ENCODE data around the gene PLB1. TPM values are rescaled to one million over a fixed set of nuclear protein-coding genes. Genes with fewer than 3 reads are reported as not detected.

Gene PLB1
- total RNA-seq, 2 experiments from 2014 or later: 1.3 to 1.6 TPM

GRCh38 chr2:28487258-28487657 is 8.6 kb upstream of the PLB1 start:
- no peaks in the 10 kb centered on the region for H3K4me1 Mint-ChIP-seq (ENCODE audit: low read depth)
- no peak overlapping the region for H3K27ac Mint-ChIP-seq
- Histone ChIP-seq H3K9me3 (ENCODE audit: control insufficient read depth in 1 of 2, insufficient read depth in 1 of 2, low read length in 2 of 2) (no peaks in the 10 kb centered on the region), H3K27ac (ENCODE audit: low read depth in 1 of 2, low read length in 2 of 2) (no peak overlapping the region), H3K27me3 (ENCODE audit: control insufficient read depth in 1 of 2, insufficient read depth in 2 of 2, low read length in 2 of 2) (no peaks in the 10 kb centered on the region), H3K4me3 (ENCODE audit: low read length) (no peak overlapping the region), H3K4me1 (ENCODE audit: insufficient read depth, low read length) (no peaks in the 10 kb centered on the region), H3K36me3 (ENCODE audit: insufficient read depth, low read length) (no peaks in the 10 kb centered on the region)
- H3K4me3 Mint-ChIP-seq: no peak overlapping the region
- no peaks in the 10 kb centered on the region for H3K9me3 Mint-ChIP-seq
- DNase-seq (no peak), ATAC-seq (ENCODE audit: poor library complexity) (no peak)
- POLR2A ChIA-PET: no interaction called here
- CTCF ChIA-PET: no interaction called here
- H3K27me3 Mint-ChIP-seq: no peaks in the 10 kb centered on the region
- no peak for TF ChIP-seq CTCF (IDR thresholded peaks at IDR 0.05)
- no peaks in the 10 kb centered on the region for H3K36me3 Mint-ChIP-seq (ENCODE audit: low read depth)
- intact Hi-C loops (cut with DNase I, micrococcal nuclease): no loop called here

GRCh38 chr2:28488083-28488830 is 7.6 kb upstream of the PLB1 start:
- Mint-ChIP-seq H3K4me1 (ENCODE audit: low read depth) (no peaks in the 10 kb centered on the region), H3K4me3 (no peak overlapping the region), H3K36me3 (ENCODE audit: low read depth) (no peaks in the 10 kb centered on the region), H3K9me3 (no peaks in the 10 kb centered on the region), H3K27me3 (no peaks in the 10 kb centered on the region), H3K27ac (no peak overlapping the region)
- Histone ChIP-seq H3K27me3 (ENCODE audit: control insufficient read depth in 1 of 2, insufficient read depth in 2 of 2, low read length in 2 of 2) (no peaks in the 10 kb centered on the region), H3K36me3 (ENCODE audit: insufficient read depth, low read length) (no peaks in the 10 kb centered on the region), H3K27ac (ENCODE audit: low read depth in 1 of 2, low read length in 2 of 2) (no peak overlapping the region), H3K4me1 (ENCODE audit: insufficient read depth, low read length) (no peaks in the 10 kb centered on the region), H3K9me3 (ENCODE audit: control insufficient read depth in 1 of 2, insufficient read depth in 1 of 2, low read length in 2 of 2) (no peaks in the 10 kb centered on the region), H3K4me3 (ENCODE audit: low read length) (no peak overlapping the region)
- ATAC-seq (ENCODE audit: poor library complexity) (no peak), DNase-seq (no peak)
- TF ChIP-seq CTCF (IDR thresholded peaks at IDR 0.05): no peak
- ChIA-PET POLR2A (no interaction called here), CTCF (no interaction called here)
- intact Hi-C loops (cut with DNase I, micrococcal nuclease): no loop called here

GRCh38 chr2:28488858-28489575 is 6.8 kb upstream of the PLB1 start:
- Histone ChIP-seq H3K36me3 (ENCODE audit: insufficient read depth, low read length) (no peaks in the 10 kb centered on the region), H3K4me3 (ENCODE audit: low read length) (no peak overlapping the region), H3K9me3 (ENCODE audit: control insufficient read depth in 1 of 2, insufficient read depth in 1 of 2, low read length in 2 of 2) (no peaks in the 10 kb centered on the region), H3K27me3 (ENCODE audit: control insufficient read depth in 1 of 2, insufficient read depth in 2 of 2, low read length in 2 of 2) (no peaks in the 10 kb centered on the region), H3K27ac (ENCODE audit: low read depth in 1 of 2, low read length in 2 of 2) (no peak overlapping the region), H3K4me1 (ENCODE audit: insufficient read depth, low read length) (no peaks in the 10 kb centered on the region)
- ATAC-seq (ENCODE audit: poor library complexity) (no peak), DNase-seq (no peak)
- Mint-ChIP-seq H3K4me3 (no peak overlapping the region), H3K27me3 (no peaks in the 10 kb centered on the region), H3K9me3 (no peaks in the 10 kb centered on the region), H3K36me3 (ENCODE audit: low read depth) (no peaks in the 10 kb centered on the region), H3K4me1 (ENCODE audit: low read depth) (no peaks in the 10 kb centered on the region), H3K27ac (no peak overlapping the region)
- intact Hi-C loops (cut with DNase I, micrococcal nuclease): no loop called here
- no peak for TF ChIP-seq CTCF (IDR thresholded peaks at IDR 0.05)
- ChIA-PET POLR2A (no interaction called here), CTCF (no interaction called here)

All from CD4-positive, alpha-beta T cell (primary cell).